Panc1 (cell line): ENCODE data around the gene PMPCA. TPM values are rescaled to one million over a fixed set of nuclear protein-coding genes. Genes with fewer than 3 reads are reported as not detected.

Source experiments
- ATAC-seq: fragments of 200-7000 bp; cut with Tn5 transposase; 2 replicates; pipeline ENCODE4 v1.9.1; 2020; ENCODE audit warnings: mild to moderate bottlenecking, moderate library complexity
- BruUV-seq: library from RNA; stranded (reverse); fragments of 400-500 nt; replicated peaks from 2 replicates; lab custom pipeline; 2021; lab: Mats Ljungman, UMichigan
- CTCF ChIA-PET: fragments of 300-600 bp; sonication (Branson Sonifier 250); formaldehyde crosslinking; loops from one replicate; lab custom pipeline; 2022; ENCODE audit warnings: antibody characterized with exemption; lab: Charles Lee
- POLR2A ChIA-PET: fragments of 300-600 bp; sonication (Branson Sonifier 250); formaldehyde crosslinking; loops from one replicate; lab custom pipeline; 2022; ENCODE audit warnings: antibody characterized with exemption; lab: Charles Lee
- DNase-seq: peaks from one replicate; pipeline ENCODE4 v3.0.0-alpha.2; 2010; ENCODE audit warnings: low read depth, low spot score
- H3K27ac ChIP-seq: 2 replicates; pipeline ENCODE4 v1.5.1; 2011; ENCODE audit warnings: mild to moderate bottlenecking, low read length, inconsistent platforms
- H3K27me3 ChIP-seq: fragments of 200-500 bp; sonication (Bioruptor generic); 2 replicates; pipeline ENCODE4 v1.6.0; 2014; ENCODE audit warnings: low read length, inconsistent platforms; ENCODE audit not compliant: control insufficient read depth, insufficient read depth
- H3K36me3 ChIP-seq: fragments of 200-500 bp; sonication (Bioruptor generic); 2 replicates; pipeline ENCODE4 v1.5.1; 2014; ENCODE audit warnings: inconsistent platforms, mild to moderate bottlenecking, low read length, moderate library complexity; ENCODE audit not compliant: control insufficient read depth, insufficient read depth
- H3K4me1 ChIP-seq: 2 replicates; pipeline ENCODE4 v1.5.1; 2011; ENCODE audit warnings: inconsistent platforms, mild to moderate bottlenecking, low read length, moderate library complexity; ENCODE audit not compliant: control insufficient read depth, insufficient read depth
- H3K4me3 ChIP-seq, 2 experiments: 2 replicates each; pipeline ENCODE4 v1.5.1; 2011 to 2012; ENCODE audit warnings: low read depth in 2 of 2, low read length in 2 of 2, mild to moderate bottlenecking in 2 of 2, inconsistent platforms in 1 of 2, moderate library complexity in 1 of 2
- H3K9me3 ChIP-seq: fragments of 200-500 bp; sonication (Bioruptor generic); 2 replicates; pipeline ENCODE4 v1.5.1; 2014; ENCODE audit warnings: low read depth, mild to moderate bottlenecking, inconsistent platforms, low read length, moderate library complexity; ENCODE audit not compliant: control insufficient read depth, insufficient read depth
- CTCF ChIP-seq: fragments of 450-650 bp; IDR thresholded peaks from 2 replicates; pipeline ENCODE4 v1.5.1; 2017; ENCODE audit warnings: mild to moderate bottlenecking
- POLR2AphosphoS5 ChIP-seq: IDR thresholded peaks from 2 replicates; pipeline ENCODE4 v1.6.1; 2012; ENCODE audit warnings: mild to moderate bottlenecking, low read depth, low read length, moderate library complexity
- REST ChIP-seq, 2 experiments: IDR thresholded peaks; 2 replicates each; pipeline ENCODE4 v1.6.1; 2011 to 2012; ENCODE audit warnings: low read depth in 2 of 2, control low read depth in 1 of 2, low read length in 1 of 2, mild to moderate bottlenecking in 1 of 2, moderate library complexity in 1 of 2; ENCODE audit not compliant: insufficient read depth in 1 of 2
- SIN3A ChIP-seq: IDR thresholded peaks from 2 replicates; pipeline ENCODE4 v1.6.1; 2012; ENCODE audit warnings: low read depth, mild to moderate bottlenecking, low read length, moderate library complexity, borderline replicate concordance; ENCODE audit not compliant: insufficient read depth
- TCF7L2 ChIP-seq: IDR thresholded peaks from 2 replicates; pipeline ENCODE4 v1.6.1; 2011; ENCODE audit warnings: mild to moderate bottlenecking, low read depth, low read length, inconsistent platforms
- in situ Hi-C: cut with HindIII; loops from 2 replicates; pipeline ENCODE4 v1.10.0; 2016; ENCODE audit warnings: low sequenced_read_pairs, low pct_unique_long_range_greater_than_20kb
- intact Hi-C: fragments of 100-400 bp; cut with micrococcal nuclease; formaldehyde crosslinking; loops from one replicate; pipeline ENCODE4 v1.10.0; 2022; ENCODE audit not compliant: unreplicated experiment
- total RNA-seq: library from RNA; stranded (reverse); gene quantifications from one replicate; pipeline ENCODE4 v1.2.1, GENCODE V29; 2021; ENCODE audit not compliant: unreplicated experiment

Gene PMPCA
- total RNA-seq, 1 experiment from 2014 or later: 60.9 TPM

- H3K36me3 ChIP-seq: peaks cover 21% of the 10 kb centered on the region
Observed at GRCh38 chr9:136463578-136463977, 53.1 kb downstream of the PMPCA start.

GRCh38 chr9:136464241-136464640 lies 53.8 kb downstream of the PMPCA start:
- CTCF ChIA-PET: no interaction called here
- in situ Hi-C loops: no loop called here
- H3K36me3 ChIP-seq: peaks cover 17% of the 10 kb centered on the region

More at GRCh38 chr9:136463578-136463977, 53.1 kb downstream of the PMPCA start:
- Histone ChIP-seq H3K9me3 (no peaks in the 10 kb centered on the region), H3K27ac (no peak overlapping the region), H3K4me3 (no peak overlapping the region), H3K27me3 (no peaks in the 10 kb centered on the region), H3K4me1 (no peaks in the 10 kb centered on the region)
- ChIA-PET POLR2A (no interaction called here), CTCF (no interaction called here)
- in situ Hi-C loops: no loop called here
- DNase-seq (no peak), ATAC-seq (no peak)
- no TSS peak for BruUV-seq
- no peak for TF ChIP-seq SIN3A
- no peak for TF ChIP-seq POLR2AphosphoS5
- no peak for TF ChIP-seq REST (IDR thresholded peaks at IDR 0.05; ENCODE audit: insufficient read depth in 1 of 2, low read depth in 2 of 2, low read length in 1 of 2)
- TF ChIP-seq TCF7L2: no peak
- no peak for TF ChIP-seq CTCF
- intact Hi-C loops: no loop called here

More at GRCh38 chr9:136464241-136464640, 53.8 kb downstream of the PMPCA start:
- Histone ChIP-seq H3K4me3 (no peak overlapping the region), H3K9me3 (no peaks in the 10 kb centered on the region), H3K27ac (no peak overlapping the region), H3K27me3 (no peaks in the 10 kb centered on the region), H3K4me1 (no peaks in the 10 kb centered on the region)
- no TSS peak for BruUV-seq
- no peak for ATAC-seq
- no peak for TF ChIP-seq TCF7L2
- no peak for TF ChIP-seq CTCF
- no peak for TF ChIP-seq POLR2AphosphoS5
- TF ChIP-seq REST (IDR thresholded peaks at IDR 0.05; ENCODE audit: insufficient read depth in 1 of 2, low read depth in 2 of 2, low read length in 1 of 2): no peak
- no peak for TF ChIP-seq SIN3A
- POLR2A ChIA-PET: no interaction called here
- no peak for DNase-seq
- intact Hi-C loops: no loop called here
